HG03469 (cell line): Measurements from ENCODE around the gene OR2D2.
"Not testable (repeated sequence)": the region's sequence is repeated elsewhere in the genome, so short reads cannot be mapped to it uniquely, and the experiment has no call there.

Experiments used
- ATAC-seq: cut with Tn5 transposase; IDR thresholded peaks from one replicate; pipeline ENCODE4 v1.9.1; 2021; ENCODE audit warnings: mild to moderate bottlenecking, moderate library complexity, moderate number of reproducible peaks; ENCODE audit not compliant: unreplicated experiment

Gene OR2D2

GRCh38 chr11:6892400-6892799 lies at the start of gene OR2D2:
TSS of gene OR2D2 (minus strand) at chr11:6892500. CDS start at chr11:6892500, 0 bp downstream.
- ATAC-seq = no peak

GRCh38 chr11:6941970-6942369 lies 49.7 kb upstream of the OR2D2 start:
- ATAC-seq = no peak

GRCh38 chr11:6932145-6932544 lies 39.8 kb upstream of the OR2D2 start:
- no peak for ATAC-seq

GRCh38 chr11:6931146-6931713 lies 38.9 kb upstream of the OR2D2 start:
- ATAC-seq = no peak

- ATAC-seq = no peak
Observed at GRCh38 chr11:6928916-6929315, 36.6 kb upstream of the OR2D2 start.

GRCh38 chr11:6927030-6927617 lies 34.8 kb upstream of the OR2D2 start:
- ATAC-seq = peak; percentile 69

- peak; percentile 53 for ATAC-seq
Observed at GRCh38 chr11:6926208-6927029, 34.1 kb upstream of the OR2D2 start, which contains the start of gene ZNF215. TSS of gene ZNF215 (plus strand) at chr11:6926426. CDS start at chr11:6932273, 5,847 bp downstream.

GRCh38 chr11:6925636-6926207 lies 33.4 kb upstream of the OR2D2 start:
- ATAC-seq = no peak

GRCh38 chr11:6925007-6925577 lies 32.8 kb upstream of the OR2D2 start:
- ATAC-seq = no peak

- ATAC-seq = no peak
Observed at GRCh38 chr11:6920702-6921101, 28.4 kb upstream of the OR2D2 start, which contains the start of gene OR2D3. TSS of gene OR2D3 (plus strand) at chr11:6921002. CDS start at chr11:6921002, 0 bp downstream.

GRCh38 chr11:6919698-6920097 lies 27.4 kb upstream of the OR2D2 start:
- ATAC-seq = no peak

GRCh38 chr11:6911948-6912347 lies 19.6 kb upstream of the OR2D2 start:
- no peak for ATAC-seq

- ATAC-seq = no peak
Observed at GRCh38 chr11:6911378-6911777, 19.1 kb upstream of the OR2D2 start.

- not testable (repeated sequence) for ATAC-seq
Observed at GRCh38 chr11:6904804-6905203, 12.5 kb upstream of the OR2D2 start.

GRCh38 chr11:6900327-6900999 lies 8.2 kb upstream of the OR2D2 start:
- ATAC-seq = no peak

GRCh38 chr11:6898911-6899310 lies 6.6 kb upstream of the OR2D2 start:
- ATAC-seq = no peak

GRCh38 chr11:6895010-6895409 lies 2.7 kb upstream of the OR2D2 start:
- ATAC-seq = peak; percentile 98

GRCh38 chr11:6894097-6894496 lies 1.8 kb upstream of the OR2D2 start:
- ATAC-seq = no peak

GRCh38 chr11:6889835-6890234 lies 2.5 kb downstream of the OR2D2 start:
- no peak for ATAC-seq

- no peak for ATAC-seq
Observed at GRCh38 chr11:6888830-6889229, 3.5 kb downstream of the OR2D2 start.

GRCh38 chr11:6887711-6888110 lies 4.6 kb downstream of the OR2D2 start:
- ATAC-seq = not testable (repeated sequence)
